ENCODE measurements around the gene GABPB1. TPM values are rescaled to one million over a fixed set of nuclear protein-coding genes. Genes with fewer than 3 reads are reported as not detected.

GABPB1 gene
- total RNA-seq, 2 experiments from 2014 or later, result 30.0 to 34.9 TPM

DNA sequence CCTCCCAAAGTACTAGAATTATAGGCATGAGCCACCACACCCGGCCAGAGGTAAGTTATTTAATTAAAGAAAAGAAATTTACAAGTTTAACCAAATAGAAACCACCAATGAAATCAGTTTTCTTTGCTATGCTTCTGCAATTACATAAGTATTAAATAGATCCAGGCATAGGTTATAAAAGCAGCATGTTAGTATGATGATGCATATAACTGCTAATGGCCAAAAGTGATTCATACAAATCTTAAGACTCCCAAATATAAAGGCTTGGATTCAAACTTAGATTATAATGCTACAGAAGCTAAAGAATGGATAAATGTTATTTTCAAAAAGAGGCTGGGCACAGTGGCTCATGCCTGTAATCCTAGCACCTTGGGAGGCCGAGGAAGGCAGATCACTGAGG, 56.7 kb downstream of the GABPB1 start:
- H3K36me3 Mint-ChIP-seq (ENCODE audit: low read depth), result peaks cover 44% of the 10 kb centered on the region
- no peaks in the 10 kb centered on the region for H3K9me3 Mint-ChIP-seq
- POLR2A ChIA-PET, result no interaction called here
- H3K4me3 Mint-ChIP-seq, result no peak overlapping the region
- no peaks in the 10 kb centered on the region for H3K4me1 Mint-ChIP-seq
- H3K27ac Mint-ChIP-seq, result no peak overlapping the region
- H3K27me3 Mint-ChIP-seq, result no peaks in the 10 kb centered on the region
- no peak for DNase-seq
- CTCF ChIA-PET, result interaction anchor here (0.6 kb wide), 1 partner anchor 269 kb away, joined by 4 read pairs; no protein-coding TSS in a partner anchor

DNA sequence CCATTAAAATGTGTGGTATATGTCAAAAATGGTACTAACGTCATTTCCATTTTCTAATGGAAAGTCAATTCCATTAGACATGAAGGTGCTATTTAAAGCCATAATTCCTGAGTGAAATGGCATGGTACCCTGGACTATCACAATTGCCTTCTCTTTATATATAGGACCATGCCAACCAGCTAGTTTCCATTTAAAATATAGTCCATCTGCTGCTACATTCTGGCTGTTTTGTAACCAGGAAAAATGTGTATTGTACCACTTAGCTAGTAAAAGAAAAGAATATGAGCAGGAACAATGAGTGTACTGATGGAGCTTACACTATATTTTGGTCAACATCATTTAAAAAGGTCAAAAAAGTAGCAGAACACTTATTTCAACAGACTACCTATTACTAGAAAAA, 59.0 kb downstream of the GABPB1 start:
- H3K36me3 Mint-ChIP-seq (ENCODE audit: low read depth), result peaks cover 31% of the 10 kb centered on the region
- no peaks in the 10 kb centered on the region for H3K4me1 Mint-ChIP-seq
- CTCF ChIA-PET, result interaction anchor here (1.0 to 1.4 kb wide), 2 partner anchors 14 to 54 kb away, joined by 3 read pairs; no protein-coding TSS in a partner anchor
- no peak for DNase-seq
- H3K27ac Mint-ChIP-seq, result no peak overlapping the region
- H3K9me3 Mint-ChIP-seq, result no peaks in the 10 kb centered on the region
- POLR2A ChIA-PET, result no interaction called here
- H3K4me3 Mint-ChIP-seq, result no peak overlapping the region
- no peaks in the 10 kb centered on the region for H3K27me3 Mint-ChIP-seq

DNA sequence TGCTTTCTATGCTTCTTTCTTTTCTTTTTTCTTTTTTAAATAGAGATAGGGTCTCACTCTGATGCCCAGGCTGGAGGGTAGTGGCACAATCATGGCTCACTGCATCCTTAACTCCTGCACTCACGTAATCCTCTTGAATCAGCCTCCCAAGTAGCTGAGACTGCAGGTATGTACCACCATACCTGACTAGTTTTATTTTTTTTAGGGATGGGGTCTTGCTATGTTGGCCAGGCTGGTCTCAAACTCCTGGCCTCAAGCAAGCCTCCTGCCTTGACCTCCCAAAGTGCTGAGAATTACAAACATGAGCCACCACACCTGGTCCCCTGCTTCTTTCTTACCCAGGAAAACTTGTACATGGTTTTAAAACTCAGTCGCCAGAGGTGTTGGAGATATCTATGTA, 65.2 kb downstream of the GABPB1 start:
- Mint-ChIP-seq H3K4me1 (no peaks in the 10 kb centered on the region), H3K27ac (no peak overlapping the region), H3K9me3 (no peaks in the 10 kb centered on the region), H3K27me3 (no peaks in the 10 kb centered on the region), H3K4me3 (no peak overlapping the region), H3K36me3 (ENCODE audit: low read depth) (peaks cover 30% of the 10 kb centered on the region)
- DNase-seq, result no peak
- POLR2A ChIA-PET, result no interaction called here
- CTCF ChIA-PET, result interaction anchor here (0.7 kb wide), 1 partner anchor 32 kb away, joined by 4 read pairs; no protein-coding TSS in a partner anchor

DNA sequence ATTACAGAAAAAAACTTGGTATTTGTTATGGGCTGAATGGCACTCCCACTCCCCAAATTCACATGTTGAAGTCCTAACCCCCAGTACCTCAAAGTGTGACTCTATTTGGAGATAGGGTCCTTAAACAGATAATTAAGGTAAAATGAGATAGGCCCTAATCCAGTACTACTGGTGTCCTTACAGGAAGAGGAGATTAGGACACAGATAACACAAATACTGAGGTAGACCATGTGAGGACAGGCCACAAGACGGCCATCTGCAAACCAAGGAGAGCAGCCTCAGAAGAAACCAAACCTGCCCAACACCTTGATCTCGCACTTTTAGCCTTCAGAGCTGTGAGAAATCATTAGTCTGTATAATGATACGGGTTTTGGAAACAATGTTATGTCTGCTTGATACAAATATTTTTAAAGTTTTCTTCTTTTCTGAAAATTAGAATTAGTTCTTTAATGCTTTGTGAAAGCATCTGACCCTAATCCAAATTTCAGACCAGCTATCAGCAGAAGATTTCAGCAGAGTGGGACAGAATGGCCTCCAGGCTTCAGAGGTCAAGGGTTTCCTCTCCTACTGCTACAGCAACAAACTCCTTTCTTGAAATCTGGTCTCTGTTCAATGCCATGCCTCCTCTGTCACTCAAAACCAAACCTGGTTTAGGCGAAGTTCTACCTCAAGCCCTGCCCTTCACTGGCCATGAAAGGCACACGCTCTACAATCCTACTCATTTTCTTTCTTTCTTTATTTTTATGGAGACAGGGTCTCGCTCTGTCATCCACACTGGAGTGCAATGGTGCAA, 67.5 kb downstream of the GABPB1 start:
- Mint-ChIP-seq H3K4me1 (no peaks in the 10 kb centered on the region), H3K4me3 (no peak overlapping the region), H3K27ac (no peak overlapping the region), H3K36me3 (ENCODE audit: low read depth) (peaks cover 28% of the 10 kb centered on the region), H3K27me3 (no peaks in the 10 kb centered on the region), H3K9me3 (no peaks in the 10 kb centered on the region)
- CTCF ChIA-PET, result no interaction called here
- POLR2A ChIA-PET, result no interaction called here
- no peak for DNase-seq

DNA sequence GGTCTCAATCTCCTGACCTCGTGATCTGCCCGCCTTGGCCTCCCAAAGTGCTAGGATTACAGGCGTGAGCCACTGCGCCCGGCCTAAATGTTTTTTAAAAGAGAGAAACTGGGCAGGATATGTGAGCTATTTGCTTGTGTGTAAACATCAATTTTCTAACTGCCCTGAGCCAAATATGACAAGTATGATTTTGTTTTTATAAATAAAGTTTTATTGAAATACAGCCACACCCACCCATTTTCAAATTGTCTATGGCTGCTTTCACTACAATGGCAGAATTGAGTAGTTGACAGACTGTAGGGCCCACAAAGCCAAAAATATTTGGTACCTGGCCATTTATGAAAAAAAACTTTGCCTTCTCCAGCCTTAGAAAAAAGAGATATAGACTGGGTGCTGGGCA, 73.6 kb downstream of the GABPB1 start:
- Mint-ChIP-seq H3K4me3 (no peak overlapping the region), H3K9me3 (no peaks in the 10 kb centered on the region), H3K27me3 (no peaks in the 10 kb centered on the region), H3K4me1 (no peaks in the 10 kb centered on the region), H3K27ac (no peak overlapping the region), H3K36me3 (ENCODE audit: low read depth) (peaks cover 20% of the 10 kb centered on the region)
- no peak for DNase-seq
- ChIA-PET POLR2A (no interaction called here), CTCF (interaction anchor here (1.5 kb wide), 1 partner anchor 15 kb away, joined by 3 read pairs; no protein-coding TSS in a partner anchor)

DNA sequence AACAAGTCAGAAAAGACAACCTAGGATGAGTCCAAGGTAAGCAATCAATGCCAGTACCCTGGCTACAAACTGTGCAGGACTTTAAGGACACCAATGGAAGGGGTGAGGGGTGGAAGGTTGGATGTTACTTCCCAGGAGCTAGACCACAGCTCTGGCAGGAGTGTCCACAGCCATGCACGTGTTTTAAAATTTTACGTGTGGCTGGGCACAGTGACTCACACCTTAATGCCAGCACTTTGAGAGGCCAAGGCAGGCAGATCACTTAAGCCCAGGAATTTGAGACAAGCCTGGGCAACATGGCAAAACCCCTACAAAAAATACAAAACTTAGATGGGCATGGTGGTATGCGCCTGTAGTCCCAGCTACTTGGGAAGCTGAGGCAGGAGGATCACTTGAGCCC, 74.7 kb downstream of the GABPB1 start:
- ChIA-PET POLR2A (no interaction called here), CTCF (interaction anchor here (1.3 to 1.4 kb wide), 2 partner anchors 9 to 13 kb away, joined by 4 read pairs; no protein-coding TSS in a partner anchor)
- H3K4me1 Mint-ChIP-seq, result no peaks in the 10 kb centered on the region
- H3K36me3 Mint-ChIP-seq (ENCODE audit: low read depth), result peaks cover 19% of the 10 kb centered on the region
- no peak overlapping the region for H3K4me3 Mint-ChIP-seq
- no peak overlapping the region for H3K27ac Mint-ChIP-seq
- no peaks in the 10 kb centered on the region for H3K9me3 Mint-ChIP-seq
- no peak for DNase-seq
- H3K27me3 Mint-ChIP-seq, result no peaks in the 10 kb centered on the region

DNA sequence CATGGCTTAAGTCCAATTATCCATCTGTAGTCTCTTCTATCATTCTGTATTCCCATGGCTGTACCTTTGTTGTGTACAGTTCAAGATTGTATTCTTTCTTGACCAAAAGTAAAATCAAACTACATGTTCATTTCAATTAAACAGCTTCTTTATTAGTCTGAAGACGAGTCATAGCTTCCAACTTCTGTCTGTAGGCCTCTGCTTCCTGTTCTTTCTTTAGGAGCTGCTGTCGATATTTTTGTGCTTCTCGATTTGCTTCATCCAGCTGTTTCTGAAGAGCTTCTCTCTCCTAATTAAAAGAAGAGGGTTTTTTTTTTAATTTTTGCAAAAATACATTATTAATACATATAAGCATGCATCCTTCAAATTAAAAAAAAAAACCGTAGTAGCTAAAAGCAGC, 76.5 kb downstream of the GABPB1 start:
- DNase-seq, result no peak
- ChIA-PET POLR2A (no interaction called here), CTCF (interaction anchor here (0.6 to 0.9 kb wide), 2 partner anchors 15 to 444 kb away, joined by 3 to 6 read pairs; no protein-coding TSS in a partner anchor)
- Mint-ChIP-seq H3K27me3 (no peaks in the 10 kb centered on the region), H3K9me3 (no peaks in the 10 kb centered on the region), H3K36me3 (ENCODE audit: low read depth) (peaks cover 14% of the 10 kb centered on the region), H3K27ac (no peak overlapping the region), H3K4me1 (no peaks in the 10 kb centered on the region), H3K4me3 (no peak overlapping the region)

DNA sequence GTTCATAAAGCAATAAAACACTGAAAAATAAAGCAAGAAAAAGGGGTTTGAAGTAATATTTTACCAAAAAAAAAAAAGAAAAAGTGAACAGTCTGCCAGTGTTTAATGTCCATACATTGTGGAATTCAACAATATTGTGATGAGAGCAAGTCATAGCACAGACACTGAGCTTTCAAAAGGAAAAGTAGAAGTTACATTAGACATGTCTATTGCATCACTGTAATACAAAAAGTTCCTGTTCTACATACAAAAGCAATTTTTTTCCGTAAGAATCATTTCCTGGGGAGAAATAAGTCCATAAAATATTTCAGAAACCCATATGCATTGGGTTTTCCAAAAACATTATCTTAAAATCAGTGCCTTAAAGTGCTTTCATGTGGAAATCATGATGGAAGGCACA, 77.6 kb downstream of the GABPB1 start:
- Mint-ChIP-seq H3K27me3 (no peaks in the 10 kb centered on the region), H3K36me3 (ENCODE audit: low read depth) (peaks cover 14% of the 10 kb centered on the region), H3K27ac (no peak overlapping the region), H3K4me3 (no peak overlapping the region), H3K4me1 (no peaks in the 10 kb centered on the region), H3K9me3 (no peaks in the 10 kb centered on the region)
- CTCF ChIA-PET, result interaction anchor here (0.6 kb wide), 1 partner anchor 504 kb away, joined by 3 read pairs; no protein-coding TSS in a partner anchor
- POLR2A ChIA-PET, result interaction anchor here (0.7 kb wide), 1 partner anchor 77 kb away, joined by 5 read pairs; no protein-coding TSS in a partner anchor
- DNase-seq, result no peak

DNA sequence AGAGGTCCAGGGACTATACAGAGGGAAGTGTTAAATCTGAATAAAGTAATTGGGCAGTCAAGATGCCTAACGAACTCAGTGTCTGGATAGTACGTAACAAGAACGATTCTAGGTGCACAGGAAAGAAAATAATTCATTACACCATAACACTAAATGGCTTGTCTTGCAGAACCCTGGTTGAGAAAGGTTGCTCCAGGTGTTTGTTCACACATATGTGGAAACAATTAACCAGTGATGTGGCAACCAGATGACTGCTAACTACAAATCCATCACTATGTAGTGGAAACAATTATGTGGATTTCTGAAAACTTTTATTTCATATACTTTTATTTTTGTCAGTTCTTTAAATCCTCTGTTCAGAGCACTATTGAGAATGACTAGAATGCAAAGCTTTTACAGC, 79.1 kb downstream of the GABPB1 start:
- H3K4me3 Mint-ChIP-seq, result no peak overlapping the region
- H3K27ac Mint-ChIP-seq, result no peak overlapping the region
- H3K27me3 Mint-ChIP-seq, result no peaks in the 10 kb centered on the region
- ChIA-PET POLR2A (no interaction called here), CTCF (interaction anchor here (0.7 to 0.8 kb wide), 2 partner anchors 16 to 67 kb away, joined by 3 to 4 read pairs; no protein-coding TSS in a partner anchor)
- no peaks in the 10 kb centered on the region for H3K9me3 Mint-ChIP-seq
- peaks cover 14% of the 10 kb centered on the region for H3K36me3 Mint-ChIP-seq (ENCODE audit: low read depth)
- H3K4me1 Mint-ChIP-seq, result no peaks in the 10 kb centered on the region
- DNase-seq, result no peak

DNA sequence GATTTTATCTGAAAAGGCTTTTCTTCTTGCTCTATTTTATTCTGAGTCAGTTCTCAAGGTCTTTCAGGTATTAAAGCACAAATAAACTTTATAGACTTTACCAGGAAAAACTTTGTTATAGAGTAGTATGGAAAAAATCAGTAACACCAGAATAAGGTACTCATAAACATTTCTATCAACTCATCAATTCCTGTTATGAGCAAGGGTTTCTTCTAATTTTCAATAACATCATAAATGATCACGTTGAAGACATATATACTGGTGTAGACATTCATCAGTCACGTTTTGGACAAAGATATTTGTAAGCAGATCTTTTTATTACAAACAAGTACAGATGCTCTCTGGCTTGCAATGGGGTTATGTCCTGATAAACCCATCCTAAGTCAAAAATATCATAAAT, 79.9 kb downstream of the GABPB1 start:
- Mint-ChIP-seq H3K4me3 (no peak overlapping the region), H3K9me3 (no peaks in the 10 kb centered on the region), H3K4me1 (no peaks in the 10 kb centered on the region), H3K27ac (no peak overlapping the region), H3K36me3 (ENCODE audit: low read depth) (peaks cover 14% of the 10 kb centered on the region), H3K27me3 (no peaks in the 10 kb centered on the region)
- CTCF ChIA-PET, result no interaction called here
- DNase-seq, result no peak
- POLR2A ChIA-PET, result no interaction called here

DNA sequence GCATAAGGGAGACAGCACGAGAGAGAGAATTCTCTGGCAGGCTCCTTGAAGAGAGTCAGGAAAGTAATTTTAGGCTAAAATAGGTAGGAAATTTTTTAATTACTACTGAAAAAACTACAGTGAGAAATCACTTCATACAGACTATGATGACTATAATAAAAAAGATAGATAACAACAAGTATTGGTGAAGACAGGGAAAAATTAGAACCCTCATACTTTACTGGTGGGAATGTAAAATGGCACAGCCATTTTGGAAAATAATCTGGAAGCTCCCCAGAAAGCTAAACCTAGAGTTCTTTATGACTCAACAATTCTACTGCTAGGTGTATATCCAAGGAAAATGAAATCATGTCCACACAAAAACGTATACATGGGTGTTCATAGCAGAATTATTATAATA, 87.4 kb downstream of the GABPB1 start:
- H3K4me1 Mint-ChIP-seq, result peaks cover 12% of the 10 kb centered on the region
- ChIA-PET POLR2A (no interaction called here), CTCF (interaction anchor here (0.8 kb wide), 1 partner anchor 8 kb away, joined by 5 read pairs; no protein-coding TSS in a partner anchor)

DNA sequence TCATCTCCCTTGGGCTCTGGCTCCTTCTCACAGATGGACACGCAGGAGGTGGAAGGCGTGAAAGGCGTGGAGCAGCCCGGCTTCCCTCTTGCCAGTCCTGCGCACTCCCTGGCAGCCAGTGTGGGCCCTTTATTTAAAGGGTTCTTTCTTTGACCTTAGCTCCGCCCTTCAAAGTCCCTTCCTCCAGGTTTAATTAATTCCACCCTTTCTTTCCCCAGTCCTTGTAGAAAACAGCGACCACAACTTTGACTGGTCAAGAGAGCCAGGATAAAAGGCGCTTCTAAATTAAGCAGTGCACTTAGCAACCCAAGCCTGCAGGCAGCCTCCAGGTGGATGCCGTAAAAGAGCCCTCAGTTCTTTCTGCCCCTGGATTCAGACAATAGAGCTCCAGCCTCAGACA, 89.4 kb downstream of the GABPB1 start, which contains the start of gene HDC:
HDC (minus strand) TSS at position 107 of the 400 bp plus-strand sequence; CDS start at position 4, 103 bp downstream.
- no peaks in the 10 kb centered on the region for H3K27me3 Mint-ChIP-seq
- no peaks in the 10 kb centered on the region for H3K36me3 Mint-ChIP-seq (ENCODE audit: low read depth)
- ChIA-PET POLR2A (no interaction called here), CTCF (no interaction called here)
- H3K9me3 Mint-ChIP-seq, result no peaks in the 10 kb centered on the region
- H3K4me3 Mint-ChIP-seq, result no peak within 1 kb of the TSS
- H3K4me1 Mint-ChIP-seq, result peaks cover 28% of the 10 kb centered on the region
- no peak for DNase-seq
- H3K27ac Mint-ChIP-seq, result peak within 1 kb of the TSS; percentile 26

More for the DNA sequence above, 87.4 kb downstream of the GABPB1 start:
- no peak overlapping the region for H3K4me3 Mint-ChIP-seq
- no peak overlapping the region for H3K27ac Mint-ChIP-seq
- no peaks in the 10 kb centered on the region for H3K9me3 Mint-ChIP-seq
- no peaks in the 10 kb centered on the region for H3K36me3 Mint-ChIP-seq (ENCODE audit: low read depth)
- no peaks in the 10 kb centered on the region for H3K27me3 Mint-ChIP-seq
- DNase-seq, result no peak

DNA sequence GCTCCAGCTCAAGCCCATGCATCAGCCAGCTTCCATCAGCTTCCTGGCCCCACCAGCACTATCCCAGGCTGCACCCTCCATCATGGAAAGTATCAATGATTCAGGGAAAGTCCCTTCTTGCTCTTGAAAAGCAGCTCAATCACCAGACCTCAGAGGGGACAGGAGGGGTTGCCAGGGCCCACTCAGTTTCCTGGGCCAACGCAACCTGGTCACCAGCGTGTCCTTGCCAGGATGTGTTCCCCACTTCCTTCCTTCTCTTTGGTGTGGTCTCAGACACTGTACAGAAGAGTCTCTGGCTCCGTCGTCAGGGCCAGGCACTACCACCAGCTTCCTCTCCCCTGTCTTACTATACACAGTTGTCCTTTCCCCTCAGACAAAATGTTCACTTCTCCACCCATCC, 92.5 kb downstream of the GABPB1 start:
- ChIA-PET POLR2A (no interaction called here), CTCF (interaction anchor here (0.5 to 7.5 kb wide), 9 partner anchors 8 to 93 kb away, joined by 3 to 88 read pairs (median 5); partner anchors contain the start of gene GABPB1)
- peak; percentile 66 for DNase-seq
- H3K36me3 Mint-ChIP-seq (ENCODE audit: low read depth), result no peaks in the 10 kb centered on the region
- peaks cover 50% of the 10 kb centered on the region for H3K4me1 Mint-ChIP-seq
- no peaks in the 10 kb centered on the region for H3K27me3 Mint-ChIP-seq
- H3K4me3 Mint-ChIP-seq, result no peak overlapping the region
- H3K27ac Mint-ChIP-seq, result peak overlapping the region; percentile 42
- H3K9me3 Mint-ChIP-seq, result no peaks in the 10 kb centered on the region

Measured in activated CD4-positive, alpha-beta T cell treated with anti-CD3 and anti-CD28 coated beads, Interleukin-2, amount 10 ng/mL, durations not matched to agents 7 days and 5 days (primary cell).